ENCODE measurements around the gene NOP9.

The NOP9 gene

GRCh38 chr14:24264298-24264697, 35.4 kb upstream of the NOP9 start:
- DNase-seq = no peak

DNA sequence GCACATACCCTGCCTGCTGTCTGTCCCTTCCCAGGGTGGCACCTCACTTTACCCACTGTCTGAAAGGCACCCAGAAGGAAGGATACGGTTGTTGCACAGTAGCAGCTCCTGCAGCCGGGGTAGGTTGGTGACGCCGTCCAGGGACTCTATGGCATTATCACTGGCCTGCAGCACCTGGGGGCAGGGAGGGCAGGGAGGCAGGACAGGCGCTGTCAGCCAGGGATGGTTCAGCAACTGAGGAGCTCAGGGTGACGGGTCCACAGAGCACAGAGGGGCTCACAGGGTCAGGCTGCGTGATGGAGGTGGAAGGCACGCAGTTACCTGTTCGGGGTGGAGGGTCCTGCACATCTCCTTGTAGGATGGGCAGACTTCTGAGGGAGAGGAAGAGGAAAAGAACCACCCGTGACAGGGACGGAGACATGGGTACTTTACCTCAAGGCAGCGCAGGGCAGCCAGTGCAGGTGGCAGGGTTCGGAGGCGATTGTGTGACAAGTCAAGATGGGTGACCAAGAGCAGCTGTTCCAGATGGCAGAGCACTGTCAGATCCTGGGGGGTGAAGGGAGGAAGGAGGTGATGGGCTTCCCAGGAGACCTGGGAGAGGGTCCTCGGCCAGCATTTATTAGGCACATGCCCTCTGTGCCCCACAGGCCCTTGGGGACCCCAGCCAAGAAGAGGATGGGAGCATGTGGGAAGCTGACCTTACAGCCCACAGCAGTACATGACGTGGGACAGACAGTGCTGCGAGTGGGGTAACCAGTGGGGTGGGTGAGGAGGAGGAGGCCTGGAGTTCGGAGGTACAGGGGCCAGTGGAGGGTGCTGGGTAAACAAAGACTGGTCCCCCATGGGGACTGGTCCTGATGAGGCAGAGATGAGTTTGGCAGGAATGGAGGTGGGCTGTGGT, 33.1 kb upstream of the NOP9 start:
- DNase-seq = no peak

- DNase-seq = no peak
These were observed 32.1 kb upstream of the NOP9 start for GRCh38 chr14:24267516-24267915.

GRCh38 chr14:24268225-24268624, 31.4 kb upstream of the NOP9 start:
- DNase-seq = no peak

DNA sequence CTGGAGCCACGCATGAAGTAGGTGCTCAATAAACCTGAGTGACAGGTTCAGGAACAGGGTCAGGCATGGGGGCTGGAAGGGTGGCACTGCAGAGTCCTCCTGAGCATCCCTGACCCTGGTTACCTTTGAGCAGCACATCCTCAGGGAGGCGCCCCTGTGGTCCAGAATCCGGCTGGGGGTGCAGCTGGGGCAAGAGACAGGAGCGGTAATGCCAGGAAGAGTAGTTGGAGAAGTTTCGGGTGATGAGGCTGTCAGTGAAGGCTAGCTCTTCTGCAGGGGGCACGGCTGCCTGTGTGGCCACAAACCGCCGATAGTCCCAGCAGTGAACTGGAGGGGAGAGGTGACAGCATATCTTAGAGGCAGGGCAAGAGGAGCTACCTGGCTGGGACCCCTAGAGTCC, 30.3 kb upstream of the NOP9 start:
- no peak for DNase-seq

DNA sequence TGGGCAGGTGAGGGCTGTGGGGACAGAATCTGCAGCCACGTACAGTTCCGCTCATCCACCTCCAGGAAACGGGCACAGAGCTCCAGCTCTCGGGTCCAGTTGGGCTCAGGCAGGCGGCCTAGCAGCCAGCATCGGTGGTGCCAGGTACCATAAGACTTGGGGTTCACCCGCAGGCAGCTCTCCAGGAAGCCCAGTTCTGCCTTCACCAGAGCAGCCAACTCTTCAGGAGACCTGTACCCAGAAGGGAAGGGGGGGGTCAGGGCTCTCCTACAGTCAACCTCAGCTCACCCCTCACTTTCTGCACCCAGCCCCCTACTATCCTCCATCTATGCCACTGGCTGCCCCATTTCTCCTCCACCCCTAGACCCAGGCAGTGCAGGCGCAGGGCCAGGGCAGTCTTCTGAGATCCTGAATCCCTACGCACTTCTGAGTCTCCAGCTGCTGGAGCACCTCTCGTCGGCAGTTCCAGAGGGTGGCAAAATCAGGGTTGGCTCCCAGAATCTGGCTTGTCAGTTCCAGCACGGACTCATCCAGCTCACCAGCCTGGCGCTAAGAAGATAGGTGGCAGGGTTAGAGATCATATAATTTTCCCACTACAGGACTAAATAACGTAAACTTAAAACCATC, 29.6 kb upstream of the NOP9 start:
- DNase-seq = no peak

- DNase-seq = no peak
These were observed 29.0 kb upstream of the NOP9 start for GRCh38 chr14:24270537-24271133.

GRCh38 chr14:24271134-24271833, 28.4 kb upstream of the NOP9 start, which contains the start of gene RABGGTA:
RABGGTA (minus strand) TSS chr14:24271597; CDS start chr14:24271115, 482 bp downstream.
- DNase-seq = no peak

DNA sequence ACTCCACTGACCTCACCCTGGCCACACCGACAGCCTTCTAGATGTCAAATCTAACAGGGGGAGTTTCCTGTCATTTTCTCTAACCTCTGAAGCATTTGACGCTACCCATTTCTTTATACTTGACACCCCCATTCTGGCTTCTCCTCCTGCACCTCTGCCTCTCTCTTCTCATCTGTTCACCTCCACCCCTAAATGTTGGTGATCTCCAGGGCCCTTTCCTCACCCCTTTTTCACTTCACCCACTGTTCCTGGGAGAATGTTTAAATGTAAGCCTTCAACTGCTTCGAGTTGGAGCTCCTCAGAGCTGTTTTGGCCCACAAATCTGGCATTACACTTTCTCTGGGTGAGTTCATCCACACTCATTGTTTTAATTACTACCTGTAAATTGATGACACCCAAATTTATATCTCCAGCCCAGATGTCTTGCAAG, 27.8 kb upstream of the NOP9 start:
- DNase-seq = no peak

- DNase-seq = no peak
These were observed 27.2 kb upstream of the NOP9 start for GRCh38 chr14:24272467-24272866.

DNA sequence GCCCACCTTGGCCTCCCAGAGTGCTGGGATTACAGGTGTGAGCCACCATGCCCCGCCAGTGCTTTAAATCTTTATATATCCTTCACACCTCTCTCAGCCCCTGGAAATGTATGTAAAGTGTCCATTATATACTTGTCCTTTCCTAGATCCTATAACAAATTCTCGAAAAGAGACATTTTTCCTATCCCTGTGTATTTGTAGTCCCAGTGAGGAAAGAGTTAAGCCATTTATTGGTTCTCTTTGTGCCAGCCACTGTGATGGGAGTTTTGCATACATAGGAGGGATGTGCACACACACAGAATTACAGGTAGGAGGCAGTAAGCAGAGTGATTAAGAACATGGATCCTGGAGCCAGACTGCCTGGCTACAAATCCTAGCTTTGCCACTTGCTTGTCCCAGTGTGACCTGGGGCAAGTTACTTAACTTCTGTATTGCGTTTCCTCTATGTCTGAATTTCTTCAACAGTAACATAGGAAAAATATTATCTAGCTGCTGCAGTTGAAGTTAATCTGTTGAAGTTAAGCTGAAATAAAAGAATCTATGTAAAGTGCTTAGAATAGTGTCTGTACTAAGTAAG, 26.1 kb upstream of the NOP9 start:
- DNase-seq = no peak

- no peak for DNase-seq
These were observed 25.5 kb upstream of the NOP9 start for GRCh38 chr14:24274101-24274543.

DNA sequence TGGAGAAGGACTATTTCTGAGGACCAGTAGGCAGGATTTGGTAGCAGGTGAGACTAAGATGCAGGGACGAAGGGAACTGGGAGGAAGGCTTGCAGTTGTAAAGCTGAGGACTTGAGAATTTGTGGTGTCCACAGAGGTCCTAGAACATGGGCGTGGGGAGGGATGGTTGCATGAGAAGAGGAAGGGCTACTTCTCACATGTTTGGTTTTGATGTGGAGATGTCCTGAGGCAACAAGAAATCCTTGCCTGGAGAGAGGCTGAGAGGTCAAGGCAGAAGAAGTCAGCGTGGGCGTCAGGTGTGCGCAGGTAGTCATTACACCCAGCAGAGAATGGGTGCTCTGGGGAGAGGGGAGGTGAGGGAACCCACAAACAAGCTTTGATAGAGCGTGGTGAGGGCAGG, 22.6 kb upstream of the NOP9 start:
- DNase-seq = no peak

DNA sequence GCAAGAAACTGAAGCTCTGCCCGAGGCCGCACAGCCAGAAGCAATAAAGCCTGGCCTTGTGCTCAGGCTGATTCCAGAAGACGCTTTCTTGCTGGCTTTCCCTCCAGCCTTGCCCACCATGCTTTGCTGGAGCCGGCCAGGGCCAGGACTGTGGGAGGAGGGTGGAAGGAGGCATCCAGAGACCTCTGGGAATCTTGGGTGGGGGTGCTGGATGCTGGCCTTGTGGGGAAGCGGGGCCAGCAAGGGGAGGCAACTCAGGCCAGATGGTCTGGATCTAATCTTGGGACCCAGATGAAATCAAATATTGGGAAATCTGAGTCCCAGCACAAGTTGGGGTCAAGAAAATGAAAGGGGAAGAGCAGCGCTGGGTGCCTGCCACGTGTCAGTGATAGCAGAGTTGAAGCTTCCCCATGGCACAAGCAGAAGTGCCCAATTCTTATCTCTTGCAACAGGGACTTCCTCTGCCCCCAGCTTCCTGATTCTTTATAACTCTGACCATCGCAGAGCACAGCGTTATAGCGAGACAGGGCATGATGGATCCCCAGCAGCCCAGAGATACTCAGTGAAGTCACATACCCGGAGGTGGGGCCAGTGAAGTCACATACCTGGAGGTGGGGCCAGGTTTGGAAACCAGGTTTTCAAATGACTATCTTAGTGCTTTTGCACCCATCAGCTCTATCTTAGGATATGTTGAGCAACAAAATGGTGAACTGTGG, 21.9 kb upstream of the NOP9 start:
- no peak for DNase-seq

GRCh38 chr14:24278424-24278823, 21.2 kb upstream of the NOP9 start:
- DNase-seq = no peak

GRCh38 chr14:24279301-24280186, 20.1 kb upstream of the NOP9 start:
- DNase-seq = no peak

GRCh38 chr14:24280797-24281460, 18.7 kb upstream of the NOP9 start:
- DNase-seq = no peak

DNA sequence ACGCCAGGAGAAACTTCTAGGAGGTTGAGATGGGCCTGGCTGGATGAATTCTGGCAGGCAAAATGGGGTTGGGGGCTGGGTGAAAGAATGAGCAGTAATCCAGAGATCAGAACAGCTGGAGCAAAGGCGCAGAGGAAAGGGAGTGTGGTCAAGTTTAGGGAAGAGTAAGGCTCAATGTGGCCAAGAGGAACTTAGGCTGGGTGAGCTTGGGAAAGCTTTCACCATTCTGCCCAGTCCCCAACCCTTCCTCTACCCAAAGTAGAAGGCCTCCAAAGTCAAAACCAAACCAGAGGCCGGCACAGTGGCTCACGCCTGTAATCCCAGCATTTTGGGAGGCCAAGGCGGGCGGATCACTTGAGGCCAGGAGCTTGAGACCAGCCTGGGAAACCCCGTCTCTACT, 18.0 kb upstream of the NOP9 start:
- DNase-seq = no peak

- no peak for DNase-seq
These were observed 16.9 kb upstream of the NOP9 start for GRCh38 chr14:24282736-24283135.

DNA sequence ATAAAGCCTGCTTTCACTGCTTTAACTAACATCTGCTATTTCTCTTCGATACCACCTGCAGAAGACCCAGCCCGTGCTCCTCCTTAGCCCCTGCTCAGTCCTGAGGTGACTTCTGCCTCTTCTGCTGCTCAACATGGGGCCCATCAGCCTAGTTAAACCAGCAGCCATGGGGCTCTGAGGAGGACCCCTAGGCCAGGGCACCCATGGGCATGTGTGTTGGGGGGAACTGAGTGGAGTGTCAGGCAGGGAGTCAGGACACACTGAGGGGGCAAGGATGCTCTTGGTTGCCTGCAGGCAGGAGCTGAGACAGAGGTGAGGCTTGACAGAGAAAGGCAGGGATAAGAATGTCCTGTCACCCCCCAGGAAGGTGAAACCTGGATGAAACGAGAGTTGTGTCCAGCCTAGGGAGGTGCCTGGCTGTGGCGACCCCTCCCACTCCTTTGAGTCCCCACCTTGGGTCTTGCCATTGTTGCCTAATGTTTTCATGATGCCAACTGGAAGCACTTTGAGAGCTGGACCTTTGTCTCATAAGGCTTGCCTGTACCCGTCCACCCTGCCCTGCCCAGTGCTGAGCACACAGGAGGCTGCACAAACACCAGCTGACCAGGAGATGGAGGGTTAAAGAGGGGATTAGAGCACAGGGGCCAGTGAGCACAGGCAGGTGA, 15.7 kb upstream of the NOP9 start:
- no peak for DNase-seq

All from cortex of kidney (tissue), 1 donor.